ENCODE data around the gene COBLL1. TPM values are rescaled to one million over a fixed set of nuclear protein-coding genes. Genes with fewer than 3 reads are reported as not detected.

Gene COBLL1
- total and polyA plus RNA-seq, 2 of the 4 experiments (the other 2 are of a cell fraction): 0.79 to 1.1 TPM

DNA sequence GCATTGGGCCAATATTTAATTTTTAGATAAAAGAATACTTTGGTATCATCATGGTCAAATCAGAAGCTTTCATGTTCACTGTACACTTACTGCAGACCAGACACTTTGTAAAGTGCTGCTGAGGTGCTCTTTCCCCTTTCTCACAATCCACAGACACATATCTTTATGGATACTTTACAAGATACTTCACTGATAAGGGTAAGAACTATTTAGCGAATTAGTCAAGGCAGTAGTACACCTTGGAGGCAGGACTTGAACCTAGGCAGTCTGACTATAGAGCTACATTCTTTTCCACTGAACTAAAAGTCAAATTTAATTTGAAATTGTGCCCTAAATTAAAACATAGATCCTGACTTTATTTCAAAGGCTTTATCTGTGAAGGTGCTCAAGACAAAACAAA, 60.2 kb downstream of the COBLL1 start:
- Histone ChIP-seq H2BK15ac (ENCODE audit: low read depth, low read length) (no peak overlapping the region), H2BK120ac (ENCODE audit: low read depth, low read length) (no peak overlapping the region), H4K8ac (ENCODE audit: low read depth in 2 of 2, low read length in 2 of 2) (no peak overlapping the region), H2BK5ac (ENCODE audit: low read depth, low read length, poor library complexity, severe bottlenecking) (no peak overlapping the region), H2AFZ (replicated peaks; ENCODE audit: low read length, poor library complexity) (no peak overlapping the region), H2AK9ac (replicated peaks; ENCODE audit: low read depth, low read length, poor library complexity) (no peak overlapping the region), H4K5ac (ENCODE audit: low read depth, low read length) (no peak overlapping the region), H3K4me1 (ENCODE audit: control insufficient read depth, insufficient read depth, low read length) (no peaks in the 10 kb centered on the region), H3K9me1 (ENCODE audit: insufficient read depth, low read length) (no peaks in the 10 kb centered on the region), H3K18ac (ENCODE audit: low read depth, low read length) (no peak overlapping the region), H4K20me1 (ENCODE audit: insufficient read depth, low read length) (no peaks in the 10 kb centered on the region), H3K4me2 (ENCODE audit: low read depth, low read length) (no peak overlapping the region), H3K9me3 (ENCODE audit: control insufficient read depth, insufficient read depth, low read length) (no peaks in the 10 kb centered on the region), H3K14ac (replicated peaks; ENCODE audit: low read depth, low read length) (no peak overlapping the region), H3K79me1 (ENCODE audit: low read depth in 1 of 2, low read length in 2 of 2) (no peaks in the 10 kb centered on the region), H4K91ac (ENCODE audit: insufficient read depth, low read depth, low read length) (no peak overlapping the region), H3K4me3 (ENCODE audit: insufficient read depth, low read depth, low read length) (no peak overlapping the region), H3K4ac (ENCODE audit: low read depth, low read length) (no peak overlapping the region), H3K56ac (ENCODE audit: extremely low read depth, insufficient read depth, low read length) (no peak overlapping the region), H2BK20ac (ENCODE audit: low read depth, low read length) (no peak overlapping the region), H3K27me3 (ENCODE audit: control insufficient read depth, insufficient read depth, low read length) (no peaks in the 10 kb centered on the region), H3K36me3 (ENCODE audit: control insufficient read depth, insufficient read depth, low read length) (no peaks in the 10 kb centered on the region), H3K23ac (ENCODE audit: low read depth, low read length) (no peak overlapping the region), H3K9ac (ENCODE audit: low read depth, low read length) (no peak overlapping the region), H3K27ac (ENCODE audit: insufficient read depth, low read length) (no peak overlapping the region), H2AK5ac (ENCODE audit: low read depth, low read length) (no peak overlapping the region)
- no peak for ATAC-seq (ENCODE audit: low read depth)
- POLR2A ChIA-PET (ENCODE audit: unreplicated experiment): no interaction called here
- CTCF ChIA-PET: no interaction called here
- no TSS peak for BruUV-seq (replicated peaks)
- no CpG with 5 or more reads among the region's 1 CpG for WGBS, 2 experiments (ENCODE audit: extremely low coverage in 2 of 2, insufficient read length in 1 of 2)
- no peak for DNase-seq
- TF ChIP-seq, protein P1, sequence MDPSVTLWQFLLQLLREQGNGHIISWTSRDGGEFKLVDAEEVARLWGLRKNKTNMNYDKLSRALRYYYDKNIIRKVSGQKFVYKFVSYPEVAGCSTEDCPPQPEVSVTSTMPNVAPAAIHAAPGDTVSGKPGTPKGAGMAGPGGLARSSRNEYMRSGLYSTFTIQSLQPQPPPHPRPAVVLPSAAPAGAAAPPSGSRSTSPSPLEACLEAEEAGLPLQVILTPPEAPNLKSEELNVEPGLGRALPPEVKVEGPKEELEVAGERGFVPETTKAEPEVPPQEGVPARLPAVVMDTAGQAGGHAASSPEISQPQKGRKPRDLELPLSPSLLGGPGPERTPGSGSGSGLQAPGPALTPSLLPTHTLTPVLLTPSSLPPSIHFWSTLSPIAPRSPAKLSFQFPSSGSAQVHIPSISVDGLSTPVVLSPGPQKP (IDR thresholded peaks at IDR 0.05; ENCODE audit: borderline replicate concordance, low read depth, low read length): no peak
- TF ChIP-seq RAD21 (IDR thresholded peaks at IDR 0.05; ENCODE audit: low read length) (no peak), POLR2A (IDR thresholded peaks at IDR 0.05; ENCODE audit: low read depth, low read length) (no peak), RCOR1 (IDR thresholded peaks at IDR 0.05; ENCODE audit: insufficient replicate concordance, low read length) (no peak), RFX5 (IDR thresholded peaks at IDR 0.05; ENCODE audit: low read depth, low read length) (no peak), SMC3 (IDR thresholded peaks at IDR 0.05; ENCODE audit: low read depth, low read length) (no peak), BHLHE40 (IDR thresholded peaks at IDR 0.05; ENCODE audit: low read depth, low read length) (no peak), MAFK (IDR thresholded peaks at IDR 0.05; ENCODE audit: low read depth, low read length) (no peak), CEBPB (IDR thresholded peaks at IDR 0.05; ENCODE audit: low read depth, low read length) (no peak), NFE2L2 (IDR thresholded peaks at IDR 0.05; ENCODE audit: low read depth, low read length) (no peak), USF2 (IDR thresholded peaks at IDR 0.05; ENCODE audit: low read depth, low read length) (no peak), FOS (IDR thresholded peaks at IDR 0.05; ENCODE audit: low read depth, low read length) (no peak), MXI1 (IDR thresholded peaks at IDR 0.05; ENCODE audit: borderline replicate concordance, low read depth, low read length) (no peak), MAZ (IDR thresholded peaks at IDR 0.05; ENCODE audit: borderline replicate concordance, low read depth, low read length) (no peak), CHD1 (IDR thresholded peaks at IDR 0.05; ENCODE audit: low read depth, low read length) (no peak)
- TF ChIP-seq, protein P2, sequence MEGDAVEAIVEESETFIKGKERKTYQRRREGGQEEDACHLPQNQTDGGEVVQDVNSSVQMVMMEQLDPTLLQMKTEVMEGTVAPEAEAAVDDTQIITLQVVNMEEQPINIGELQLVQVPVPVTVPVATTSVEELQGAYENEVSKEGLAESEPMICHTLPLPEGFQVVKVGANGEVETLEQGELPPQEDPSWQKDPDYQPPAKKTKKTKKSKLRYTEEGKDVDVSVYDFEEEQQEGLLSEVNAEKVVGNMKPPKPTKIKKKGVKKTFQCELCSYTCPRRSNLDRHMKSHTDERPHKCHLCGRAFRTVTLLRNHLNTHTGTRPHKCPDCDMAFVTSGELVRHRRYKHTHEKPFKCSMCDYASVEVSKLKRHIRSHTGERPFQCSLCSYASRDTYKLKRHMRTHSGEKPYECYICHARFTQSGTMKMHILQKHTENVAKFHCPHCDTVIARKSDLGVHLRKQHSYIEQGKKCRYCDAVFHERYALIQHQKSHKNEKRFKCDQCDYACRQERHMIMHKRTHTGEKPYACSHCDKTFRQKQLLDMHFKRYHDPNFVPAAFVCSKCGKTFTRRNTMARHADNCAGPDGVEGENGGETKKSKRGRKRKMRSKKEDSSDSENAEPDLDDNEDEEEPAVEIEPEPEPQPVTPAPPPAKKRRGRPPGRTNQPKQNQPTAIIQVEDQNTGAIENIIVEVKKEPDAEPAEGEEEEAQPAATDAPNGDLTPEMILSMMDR (conservative IDR thresholded peaks at IDR 0.05; ENCODE audit: low read depth, low read length): no peak
- intact Hi-C loops (cut with micrococcal nuclease) (no loop called here), dilution Hi-C loops (cut with HindIII; ENCODE audit: low sequenced_read_pairs, unreplicated experiment) (no loop called here), in situ Hi-C loops (cut with MboI; ENCODE audit: low sequenced_read_pairs) (no loop called here)
